ENCODE data around the gene ZNF423.

The ZNF423 gene

GRCh38 chr16:49617710-49618330 lies 238.1 kb downstream of the ZNF423 start:
- no peak for DNase-seq

- DNase-seq: no peak
Measured at GRCh38 chr16:49617016-49617629, 238.8 kb downstream of the ZNF423 start.

DNA sequence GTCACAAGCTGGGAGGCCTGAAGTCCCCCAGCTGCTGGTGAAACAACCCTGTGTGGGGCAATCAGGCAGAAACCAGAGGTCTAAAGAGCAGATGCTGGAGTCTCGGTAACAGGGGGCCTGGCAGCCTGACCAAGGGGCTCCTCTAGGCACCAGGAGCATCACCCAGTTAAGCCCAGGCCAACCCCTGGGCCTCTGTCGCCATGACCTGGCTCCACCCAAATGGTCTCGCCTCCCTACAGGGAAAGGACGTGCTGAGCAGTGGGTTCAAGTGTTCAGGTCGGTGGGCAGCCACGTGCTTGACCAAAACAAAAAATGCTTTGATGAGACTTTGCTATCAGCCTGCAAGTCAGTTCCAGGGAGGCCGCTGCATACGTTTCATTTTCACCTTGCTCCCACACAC lies 240.3 kb downstream of the ZNF423 start:
- DNase-seq: no peak

DNA sequence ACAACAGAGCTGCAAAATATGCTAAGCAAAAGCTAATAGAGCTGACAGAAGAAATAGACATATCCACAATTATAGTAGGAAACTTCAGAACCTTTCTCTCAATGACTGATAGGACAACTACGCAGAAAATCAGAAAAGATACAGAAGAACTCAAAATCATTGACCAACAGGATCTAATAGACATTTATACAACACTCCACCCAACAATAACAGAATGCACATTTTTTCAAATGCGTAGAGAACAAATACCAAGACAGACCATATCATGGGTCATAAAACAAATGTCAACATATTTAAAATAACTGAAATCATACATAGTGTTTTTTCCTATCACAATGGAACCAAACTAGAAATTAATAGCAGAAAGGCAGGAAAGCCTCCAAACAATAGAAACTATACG lies 244.9 kb downstream of the ZNF423 start:
- DNase-seq: no peak

GRCh38 chr16:49608779-49609178 lies 247.1 kb downstream of the ZNF423 start:
- no peak for DNase-seq

DNA sequence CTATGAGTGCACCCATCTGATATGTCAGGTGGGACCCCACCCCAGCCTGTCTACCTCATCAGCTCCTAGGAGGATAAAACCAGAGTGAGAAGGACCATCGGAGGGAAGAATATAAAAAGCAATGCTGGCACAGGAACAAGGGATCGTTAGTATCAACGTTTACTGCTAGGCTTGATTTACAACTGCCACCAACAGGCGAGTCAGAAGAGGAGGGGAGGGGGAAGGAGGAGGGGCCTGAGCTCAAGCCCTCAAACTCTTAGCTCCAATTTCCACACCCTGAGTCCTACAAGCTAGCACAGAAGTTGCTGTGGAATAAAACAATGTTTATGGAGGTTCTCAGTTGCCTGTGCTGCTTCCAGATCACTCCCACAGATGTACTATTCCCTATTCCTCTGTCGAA lies 247.8 kb downstream of the ZNF423 start:
- no peak for DNase-seq

GRCh38 chr16:49605536-49606254 lies 250.2 kb downstream of the ZNF423 start:
- DNase-seq: no peak

DNA sequence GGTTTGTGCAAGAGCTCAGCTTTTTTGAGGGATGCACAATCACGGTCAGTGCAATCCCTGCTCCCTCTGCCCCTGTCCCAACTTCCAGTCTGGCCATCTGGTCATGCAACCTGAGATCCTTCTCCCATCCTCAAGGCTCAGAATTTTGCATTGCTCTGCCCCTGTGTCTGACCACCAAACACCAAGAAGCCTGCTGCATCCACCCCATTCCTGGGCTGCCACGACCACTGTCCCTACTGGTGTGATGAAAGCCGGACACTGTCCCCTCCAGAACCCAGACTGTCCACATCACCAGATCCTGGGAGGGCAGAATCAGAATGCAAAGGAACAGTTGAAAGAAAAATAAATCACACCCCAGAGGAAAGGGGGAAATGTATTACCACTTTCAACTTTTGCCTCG lies 251.3 kb downstream of the ZNF423 start:
- no peak for DNase-seq

DNA sequence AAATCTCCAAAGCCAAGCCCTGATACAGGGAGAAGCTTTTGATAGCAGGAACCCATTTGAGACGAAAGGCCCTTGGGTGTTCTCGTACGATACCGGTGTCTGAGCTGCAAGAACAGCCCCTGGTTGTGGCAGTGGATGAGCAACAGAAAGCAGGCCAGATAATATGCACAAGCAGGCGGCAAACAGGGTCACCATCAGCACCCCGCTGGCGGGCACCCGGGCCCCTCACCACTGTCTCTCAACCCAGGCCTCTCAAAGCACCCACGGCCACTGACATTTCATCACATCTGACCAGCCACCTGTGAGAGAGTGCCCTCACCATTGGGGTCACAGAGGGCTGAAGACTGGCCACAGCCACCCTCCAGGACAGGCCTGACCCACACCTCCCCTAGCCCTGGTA lies 252.0 kb downstream of the ZNF423 start:
- no peak for DNase-seq

DNA sequence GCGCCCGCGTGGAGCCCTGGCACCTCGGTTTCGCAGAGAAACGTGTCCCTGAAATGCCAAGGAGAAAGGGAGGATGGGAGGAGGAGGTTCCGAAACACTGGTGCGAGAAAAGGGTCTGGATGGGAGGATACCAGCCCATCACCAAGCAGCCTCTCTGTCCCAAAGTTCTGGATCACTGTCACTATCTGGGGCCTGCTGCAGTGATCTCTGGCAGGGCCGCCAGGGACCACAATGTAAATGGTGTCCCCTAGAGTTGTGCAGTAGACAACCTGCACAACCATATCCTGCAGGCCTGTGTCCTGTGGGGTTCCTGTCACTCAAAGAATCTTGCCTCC lies 253.0 kb downstream of the ZNF423 start:
- no peak for DNase-seq

GRCh38 chr16:49602201-49602975 lies 253.5 kb downstream of the ZNF423 start:
- no peak for DNase-seq

DNA sequence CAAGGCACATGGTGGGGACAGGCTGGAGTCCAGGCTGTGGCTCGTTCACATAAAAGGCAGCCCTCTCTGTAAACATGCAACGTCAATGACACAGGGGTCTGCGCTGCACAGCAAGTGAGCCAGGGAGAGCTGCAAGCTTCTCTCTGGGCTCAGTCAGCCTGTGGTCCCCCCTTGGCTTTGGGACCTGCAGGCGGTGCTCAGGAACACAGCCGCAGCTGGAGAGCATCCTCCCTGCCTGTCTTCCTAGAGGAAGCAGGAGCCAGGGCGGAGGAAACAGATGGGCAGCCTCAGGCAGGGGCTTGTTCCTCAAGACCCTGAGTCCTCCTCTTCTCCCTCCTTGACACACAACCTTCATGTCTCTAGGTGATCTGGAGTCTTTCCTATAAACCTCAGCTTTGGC lies 254.3 kb downstream of the ZNF423 start:
- no peak for DNase-seq

DNA sequence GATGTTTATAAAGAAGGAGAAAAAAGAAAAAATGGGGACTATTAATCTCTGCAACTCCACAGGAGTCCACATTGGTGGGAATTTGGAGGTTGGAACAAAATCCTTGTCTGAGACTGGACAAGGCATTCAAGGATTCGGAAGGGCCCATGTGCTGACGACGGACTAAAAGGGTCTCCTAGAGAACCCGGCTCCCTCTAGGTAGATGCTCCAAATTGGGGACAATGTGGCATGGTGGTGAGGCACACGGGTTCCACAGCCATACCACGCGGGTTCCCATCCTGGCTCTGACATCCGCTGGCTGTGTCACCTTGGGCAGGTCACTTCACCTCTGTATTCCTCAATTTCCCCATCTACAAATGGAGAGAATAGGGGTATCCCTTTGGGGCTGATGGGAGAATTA lies 254.9 kb downstream of the ZNF423 start:
- DNase-seq: no peak

DNA sequence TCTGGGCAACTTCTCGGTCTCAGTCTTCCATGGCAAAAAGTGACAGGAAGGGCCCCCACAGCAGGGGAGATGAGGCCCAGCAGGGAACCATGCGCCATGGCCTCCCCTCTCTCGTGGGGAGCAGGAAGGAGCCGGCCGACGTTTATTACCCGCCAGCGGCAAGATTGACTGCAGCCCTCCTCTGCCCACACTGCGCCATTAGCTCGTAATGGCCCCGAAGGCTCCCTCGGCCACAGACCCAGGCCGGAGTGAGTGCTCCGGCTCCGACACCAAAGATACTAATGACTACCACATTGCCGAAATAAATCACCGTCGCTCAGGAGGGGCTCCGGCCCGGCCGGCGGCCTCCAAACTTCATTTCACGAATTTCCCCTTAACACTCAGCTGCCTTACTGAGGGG lies 255.4 kb downstream of the ZNF423 start:
- no peak for DNase-seq

DNA sequence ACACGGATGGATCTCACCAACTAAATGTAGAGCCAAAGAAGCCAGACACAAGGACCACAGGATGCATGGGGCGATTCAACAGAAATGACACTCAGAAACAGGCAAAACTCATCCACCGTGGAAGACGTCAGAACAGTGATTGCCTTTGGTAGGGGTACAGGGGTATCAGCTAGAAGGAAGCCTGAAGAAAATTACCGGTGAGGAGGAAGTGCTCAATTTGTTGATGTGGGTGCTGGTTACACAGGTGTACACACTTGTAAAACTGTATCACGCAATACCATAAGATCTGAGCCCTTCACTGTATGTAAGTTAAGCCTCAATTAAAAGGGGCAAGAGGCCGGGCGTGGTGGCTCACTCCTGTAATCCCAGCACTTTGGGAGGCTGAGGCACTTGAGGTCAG lies 256.2 kb downstream of the ZNF423 start:
- DNase-seq: no peak

DNA sequence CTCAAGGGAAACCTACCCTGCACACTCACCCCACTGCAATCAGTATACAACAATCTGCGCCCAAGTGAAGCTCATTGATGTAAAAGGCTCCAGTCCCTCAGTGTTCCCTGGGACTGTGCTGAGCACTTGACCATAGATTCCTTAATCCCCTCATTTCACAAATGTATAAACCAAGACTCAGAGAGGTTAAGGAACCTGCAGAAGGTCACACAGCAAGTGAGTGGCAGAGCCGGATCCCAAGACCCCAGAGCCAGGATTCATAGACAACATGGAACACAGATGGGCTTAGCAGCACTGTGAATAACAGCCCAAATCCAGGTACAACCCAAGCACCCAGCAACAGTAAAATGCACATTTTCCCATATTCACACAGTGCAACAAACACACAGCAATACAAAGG lies 256.6 kb downstream of the ZNF423 start:
- DNase-seq: no peak

DNA sequence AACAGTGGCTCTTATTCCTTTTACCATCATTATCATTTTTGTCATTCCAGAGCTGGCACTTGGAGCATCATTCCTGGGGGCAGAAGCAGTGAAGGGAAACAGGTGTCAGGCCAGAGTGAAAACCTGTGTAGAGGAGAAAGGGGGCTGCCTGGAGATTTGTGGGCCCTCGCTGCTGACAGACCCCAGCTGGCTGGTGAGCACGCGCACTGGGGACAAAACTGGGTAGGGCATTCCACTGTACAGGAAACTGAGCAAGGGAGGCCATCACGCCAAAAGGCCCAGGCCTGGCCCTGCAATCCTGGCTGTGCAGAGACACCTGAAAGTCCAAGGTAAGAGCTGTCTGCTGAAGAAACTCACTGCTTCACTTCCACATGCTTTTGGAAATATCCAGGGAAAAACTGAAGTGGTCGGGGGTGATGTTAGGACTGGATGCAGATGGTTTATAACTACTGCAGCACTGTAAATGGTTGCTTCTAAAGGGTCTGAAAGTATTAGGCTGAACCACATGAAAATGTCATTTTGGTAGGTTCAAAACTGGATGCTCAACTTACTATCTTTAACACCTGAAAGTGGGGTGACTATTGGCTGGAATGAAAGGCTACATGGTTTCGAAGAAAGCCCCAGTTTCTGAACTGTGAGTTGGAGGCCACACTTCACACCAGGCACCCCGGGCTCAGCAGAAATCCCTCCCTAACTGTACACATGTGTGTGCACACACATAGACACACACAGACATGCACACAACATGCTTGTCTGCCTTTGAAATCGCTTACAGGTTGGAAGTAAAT lies 257.3 kb downstream of the ZNF423 start:
- no peak for DNase-seq

DNA sequence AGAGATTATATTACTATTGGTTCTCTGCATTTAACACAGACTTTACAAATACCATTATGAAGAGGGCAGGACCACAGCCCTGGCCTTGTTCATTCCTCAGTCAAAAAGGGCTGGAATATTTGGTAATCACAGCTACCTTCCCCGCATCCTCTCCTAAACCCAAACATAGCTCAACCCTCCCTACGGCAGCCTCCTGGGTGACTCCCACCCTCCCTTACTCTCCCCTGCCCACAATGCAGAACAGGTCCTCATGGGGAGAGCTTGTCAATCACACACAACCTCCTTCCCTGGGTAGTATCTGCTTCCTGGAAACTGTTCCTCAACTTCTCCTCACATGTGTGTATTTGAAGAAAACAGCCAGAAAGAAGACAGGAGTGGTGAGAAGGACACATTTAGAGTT lies 258.1 kb downstream of the ZNF423 start:
- DNase-seq: no peak

DNA sequence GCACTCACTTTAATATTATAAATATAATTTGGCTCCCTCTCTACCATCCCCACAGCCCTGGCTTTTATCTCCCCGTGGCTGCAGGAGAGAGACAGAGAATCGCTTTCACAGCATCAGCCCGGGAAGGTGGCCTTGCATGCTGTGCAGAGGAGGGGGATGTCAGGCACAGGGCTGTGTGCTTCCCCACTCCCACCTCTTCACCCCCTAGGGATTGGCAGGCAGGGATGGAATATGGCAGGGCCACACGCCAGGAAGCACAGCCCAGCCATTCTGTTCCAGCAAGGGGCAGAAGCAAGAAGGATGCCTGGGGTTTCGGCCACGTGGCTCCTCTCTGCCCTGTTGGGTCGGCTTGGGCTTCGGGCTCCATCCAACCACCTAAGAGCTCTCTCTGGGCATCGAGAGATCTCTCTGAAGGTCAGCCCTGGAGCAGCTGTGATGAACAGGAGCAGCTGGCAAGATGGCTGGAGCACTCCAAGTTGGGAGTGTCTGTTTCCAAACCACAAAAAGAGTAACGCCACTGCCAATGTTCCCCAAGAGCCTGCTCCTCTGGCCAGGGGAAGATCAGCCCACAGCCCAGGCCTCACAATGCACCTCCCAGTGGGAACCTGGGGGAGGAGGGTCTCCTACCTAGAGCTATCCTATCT lies 259.1 kb downstream of the ZNF423 start:
- no peak for DNase-seq

GRCh38 chr16:49596068-49596467 lies 259.8 kb downstream of the ZNF423 start:
- DNase-seq: peak in 1 of 2 donors; percentile 44

- no peak for DNase-seq
Measured at GRCh38 chr16:49594685-49595498, 261.0 kb downstream of the ZNF423 start.

- no peak for DNase-seq
Measured at GRCh38 chr16:49594153-49594552, 261.8 kb downstream of the ZNF423 start.
